AG20443 (cell line): ENCODE results near the gene THEMIS.
"Not testable (repeated sequence)": the region's sequence is repeated elsewhere in the genome, so short reads cannot be mapped to it uniquely, and the experiment has no call there.

Experiments
- DNase-seq: peaks from one replicate; pipeline ENCODE4 v3.0.0; 2012; ENCODE audit warnings: low spot score, mixed read lengths

Gene THEMIS

DNA sequence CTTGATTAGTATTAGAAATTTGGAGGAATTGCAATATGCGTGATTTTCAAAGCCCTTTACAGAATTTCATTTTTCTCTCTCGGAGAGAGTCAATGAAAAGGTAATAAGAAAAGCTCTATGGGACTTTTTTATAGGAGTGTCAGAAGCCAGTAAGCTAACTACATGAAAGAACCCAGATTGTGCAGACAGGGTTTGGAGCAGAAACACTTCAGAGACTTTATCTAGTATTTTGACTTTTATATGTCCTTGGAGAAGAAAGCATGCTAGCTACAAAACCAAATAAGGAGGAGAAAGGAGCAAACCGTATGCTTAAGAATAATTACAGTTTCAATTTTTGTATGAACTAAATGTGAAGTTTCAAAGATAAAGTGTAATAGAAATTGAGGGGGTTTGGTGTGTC is 182.2 kb downstream of the THEMIS start:
- DNase-seq: no peak

DNA sequence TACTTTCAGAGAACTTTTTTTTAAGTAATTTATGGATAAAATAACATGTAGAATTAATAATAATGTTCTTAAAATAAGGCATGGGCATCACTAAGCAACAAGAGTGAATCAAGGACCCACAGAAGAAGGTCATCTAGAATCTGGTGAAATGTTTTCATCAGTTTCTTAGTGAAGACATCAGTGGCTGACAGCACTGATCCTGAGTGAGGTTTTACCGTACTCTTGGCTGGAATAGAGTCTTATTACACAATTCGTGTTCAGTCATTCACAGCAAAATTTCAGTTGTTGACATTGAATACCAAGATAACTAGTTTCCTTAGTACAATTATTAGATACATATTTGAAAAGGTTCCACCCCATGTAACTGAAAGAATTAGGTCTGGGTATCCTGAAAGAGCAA is 183.5 kb downstream of the THEMIS start:
- DNase-seq: no peak

DNA sequence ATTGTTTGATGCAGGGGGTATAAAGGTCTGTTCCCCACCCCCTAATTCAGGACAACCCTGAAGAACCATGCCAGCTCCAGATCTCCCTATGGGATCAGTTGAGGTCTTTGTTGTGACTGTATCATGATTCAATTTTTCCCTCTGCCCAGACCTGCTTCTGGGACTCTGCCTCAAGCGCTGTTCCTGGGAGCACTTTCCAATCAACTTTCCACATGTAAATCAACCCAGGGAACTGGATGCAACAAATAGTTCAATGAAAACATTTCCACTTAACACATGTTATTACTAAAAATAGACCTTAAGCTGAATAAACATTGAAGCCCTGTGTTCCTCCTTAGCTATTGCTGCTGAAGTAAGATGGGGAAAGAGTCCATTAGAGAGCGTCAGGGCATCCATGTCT is 184.4 kb downstream of the THEMIS start:
- no peak for DNase-seq

DNA sequence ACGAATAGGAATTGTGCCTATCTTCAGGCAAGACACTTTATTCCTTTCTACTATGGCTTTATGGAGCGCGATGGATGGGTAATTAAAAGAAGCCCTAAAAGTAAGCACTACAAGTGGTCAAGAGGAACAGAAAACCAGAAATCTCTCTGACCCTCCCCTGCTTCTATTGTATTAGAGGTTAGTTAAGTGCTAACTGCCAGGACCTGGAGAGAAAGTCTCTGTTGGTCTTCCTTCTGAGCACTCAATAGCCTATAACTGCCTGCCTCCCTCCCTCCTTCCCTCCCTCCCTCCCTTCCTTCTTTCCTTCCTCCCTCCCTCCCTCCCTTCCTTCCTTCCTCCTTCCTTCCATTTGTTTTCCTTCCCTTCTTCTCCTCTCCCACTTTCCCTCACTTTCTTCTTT is 190.2 kb downstream of the THEMIS start:
- no peak for DNase-seq

DNA sequence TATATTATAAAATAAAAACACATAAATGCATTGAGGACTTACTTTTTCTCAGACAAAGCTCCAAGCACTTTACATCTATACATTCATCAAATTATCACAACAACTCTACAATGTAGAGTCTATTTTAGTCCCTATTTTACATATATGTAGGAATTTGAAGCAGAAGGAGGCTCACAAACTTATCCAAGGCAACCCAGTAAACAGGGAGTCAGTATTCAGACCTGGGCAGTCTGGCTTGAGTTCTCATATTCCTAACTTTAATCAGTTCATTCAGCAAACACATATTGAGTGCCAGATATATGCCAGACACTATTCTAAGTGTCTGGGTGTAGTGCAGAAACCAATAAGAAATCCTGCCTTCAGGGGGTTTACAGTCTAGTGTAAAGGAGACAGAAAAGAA is 194.6 kb downstream of the THEMIS start:
- DNase-seq: no peak

DNA sequence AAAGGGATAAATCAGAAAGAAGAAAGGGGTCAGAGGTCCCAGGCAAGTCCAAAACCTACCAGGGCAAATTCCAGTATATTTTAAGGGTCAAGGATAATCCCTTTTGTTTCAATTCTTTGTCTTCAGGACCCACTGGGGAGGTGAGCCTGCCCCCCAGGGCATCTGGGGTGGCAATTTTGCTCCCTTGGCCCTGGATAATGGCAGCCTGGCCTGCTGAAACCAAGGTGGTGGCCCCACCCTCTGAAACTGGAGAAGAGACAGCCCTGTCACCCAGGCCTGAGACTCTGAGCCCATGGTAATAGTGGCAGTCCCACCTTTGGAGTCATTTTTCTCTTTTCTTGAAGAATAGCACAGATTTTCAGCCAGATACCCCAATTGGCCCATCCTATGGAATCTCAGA is 205.8 kb downstream of the THEMIS start:
- DNase-seq: no peak

DNA sequence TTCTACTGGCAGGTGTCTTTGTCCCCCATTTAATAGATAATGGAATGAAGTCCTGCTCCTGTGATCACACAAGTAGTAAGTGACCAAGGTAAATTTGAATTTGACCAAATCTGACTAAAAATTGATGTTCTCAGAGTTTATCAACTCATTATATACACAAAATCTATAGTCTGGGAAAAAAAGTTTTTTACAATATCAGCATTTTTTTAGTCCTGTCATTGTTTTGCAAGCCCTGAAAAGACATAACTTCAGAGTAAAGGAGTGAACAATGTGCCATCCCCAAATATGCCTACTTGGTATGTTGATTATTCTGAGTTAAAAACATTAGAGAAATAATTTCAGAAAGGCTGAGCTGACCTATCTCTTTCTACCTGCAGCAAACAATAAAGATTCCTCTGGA is 209.7 kb downstream of the THEMIS start:
- DNase-seq: no peak

DNA sequence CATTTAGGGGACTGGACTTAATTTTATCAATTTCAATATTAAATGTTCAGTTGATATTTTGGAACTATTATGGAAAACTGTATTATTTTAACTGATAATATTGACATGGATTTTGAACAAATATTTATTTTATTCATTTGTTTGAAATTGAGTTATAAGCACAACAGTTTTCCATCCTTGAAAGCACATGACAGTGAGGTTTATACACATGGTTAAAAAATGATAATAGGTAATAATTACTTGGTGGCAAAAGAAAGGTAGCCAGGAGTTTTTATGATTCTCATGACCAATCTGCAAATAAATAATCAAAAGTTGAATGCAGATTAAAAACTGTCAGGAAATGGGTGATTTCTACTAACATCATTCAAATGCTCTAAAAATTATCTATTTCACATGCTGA is 210.3 kb downstream of the THEMIS start:
- DNase-seq: no peak

DNA sequence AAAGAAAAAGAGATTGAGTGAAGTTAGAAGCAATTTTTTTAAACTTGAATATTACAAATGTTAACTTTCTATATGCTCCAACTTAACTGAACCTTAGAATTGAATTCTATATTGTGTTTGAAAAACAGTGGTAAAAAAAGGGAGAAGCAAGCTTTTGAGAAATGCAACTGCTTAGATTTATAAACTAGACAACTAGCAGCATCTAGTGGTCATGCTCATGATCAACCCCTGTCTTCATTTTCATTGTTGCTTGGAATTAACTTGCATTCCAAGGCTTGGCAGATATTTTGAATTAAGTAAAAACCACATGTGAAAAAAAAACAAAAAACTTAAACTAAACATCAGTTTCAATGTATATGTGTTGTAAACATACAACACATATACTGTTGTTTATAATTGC is 210.8 kb downstream of the THEMIS start:
- peak; percentile 32 for DNase-seq

DNA sequence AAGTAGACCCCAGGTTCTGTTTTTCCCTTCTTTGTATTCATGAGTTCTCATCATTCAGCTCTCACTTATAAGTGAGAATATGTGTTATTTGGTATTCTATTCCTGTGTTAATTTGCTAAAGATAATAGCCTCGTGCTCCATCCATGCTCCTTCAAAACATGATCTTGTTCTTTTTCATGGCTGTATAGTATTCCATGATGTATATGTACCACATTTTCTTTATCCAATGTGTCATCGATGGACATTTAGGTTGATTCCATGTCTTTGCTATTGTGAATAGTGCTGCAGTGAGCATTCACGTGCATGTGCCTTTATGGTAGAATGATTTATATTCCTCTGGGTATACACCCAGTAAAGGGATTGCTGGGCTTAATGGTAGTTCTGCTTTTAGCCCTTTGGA is 213.4 kb downstream of the THEMIS start:
- DNase-seq: not testable (repeated sequence)

DNA sequence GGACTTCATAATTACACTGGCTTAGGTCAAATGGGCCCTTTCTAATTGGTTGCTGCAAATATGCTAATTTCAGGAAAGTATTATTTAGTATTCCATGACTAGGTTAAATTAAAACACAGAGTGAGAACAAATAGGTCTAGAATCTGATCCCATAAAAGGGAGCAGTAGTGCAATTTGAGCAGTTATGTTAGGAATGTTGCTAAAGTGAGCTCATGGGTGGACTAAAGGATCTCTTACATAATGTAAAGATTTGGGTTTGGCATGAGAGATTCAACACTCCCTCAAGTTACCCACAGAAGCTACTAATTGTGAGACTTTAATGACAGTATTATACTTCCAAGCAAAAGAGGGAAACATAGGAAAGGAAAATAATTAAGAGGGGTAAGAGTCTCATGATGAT is 214.8 kb downstream of the THEMIS start:
- no peak for DNase-seq

DNA sequence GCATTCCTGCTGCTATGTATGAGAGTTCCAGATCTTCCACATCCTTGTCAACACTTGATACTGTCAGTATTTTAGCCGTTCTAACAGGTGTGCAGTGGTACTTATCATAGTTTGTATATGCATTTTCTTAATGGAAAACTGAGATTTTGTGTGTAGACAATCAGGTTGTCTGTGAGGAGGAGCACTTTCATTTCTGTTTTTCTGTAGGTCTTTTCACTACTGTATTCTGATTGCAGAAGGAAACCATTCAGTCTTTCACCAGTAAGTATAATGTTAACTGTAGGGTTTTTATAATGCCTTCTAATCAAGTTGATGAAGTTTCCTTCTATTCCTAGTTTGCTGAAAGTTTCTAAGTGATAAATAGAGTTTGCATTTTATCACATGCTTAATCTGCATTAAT is 216.4 kb downstream of the THEMIS start:
- no peak for DNase-seq
